PC-3 (cell line): ENCODE measurements around the gene LRFN5.

ENCODE experiments used
- CTCF ChIP-seq: fragments of 300-600 bp; sonication (generic); conservative IDR thresholded peaks from 2 replicates; pipeline ENCODE4 v1.5.1; 2017; ENCODE audit warnings: antibody characterized with exemption, low read depth, mild to moderate bottlenecking, low read length
- EZH2 ChIP-seq: fragments of 300-600 bp; sonication (generic); IDR thresholded peaks from one replicate; pipeline ENCODE4 v1.6.1; 2017; ENCODE audit warnings: antibody characterized with exemption, mild to moderate bottlenecking, low read length; ENCODE audit not compliant: unreplicated experiment

GRCh38 chr14:41597647-41598046 lies 9.0 kb upstream of the LRFN5 start:
- no peak for TF ChIP-seq CTCF
- TF ChIP-seq EZH2, result no peak
